Activated T-cell treated with anti-CD3 and anti-CD28 coated beads, Interleukin-2, amount 50 U/mL, for 72 hours (primary cell): ENCODE results near the gene KLHDC8B. TPM values are rescaled to one million over a fixed set of nuclear protein-coding genes. Genes with fewer than 3 reads are reported as not detected.
A peak's percentile ranks its signal among the peaks of the same experiment; 100 is the strongest.
"Not testable (repeated sequence)": the region's sequence is repeated elsewhere in the genome, so short reads cannot be mapped to it uniquely, and the experiment has no call there.

Experiments used
- ATAC-seq, 2 donors: fragments of 150-1000 bp; cut with Tn5 transposase; replicated peaks in 1 of 2; 2 replicates each; pipeline ENCODE4 v1.10.0; 2021; ENCODE audit warnings: moderate library complexity in 2 of 2, mild to moderate bottlenecking in 1 of 2
- DNase-seq, 2 donors: peaks; one replicate each; pipeline ENCODE4 v3.0.0; 2021 to 2022; ENCODE audit warnings: mixed read lengths in 1 of 2
- H3K27ac Mint-ChIP-seq: one replicate; pipeline ENCODE4 v1.8.0; 2022; ENCODE audit warnings: mild to moderate bottlenecking, moderate library complexity, mixed read lengths
- H3K27me3 Mint-ChIP-seq: one replicate; pipeline ENCODE4 v1.8.0; 2022; ENCODE audit warnings: low read depth, mixed read lengths
- H3K36me3 Mint-ChIP-seq, 2 donors: one replicate each; pipeline ENCODE4 v1.8.0; 2022; ENCODE audit warnings: mixed read lengths in 2 of 2, mild to moderate bottlenecking in 1 of 2; ENCODE audit not compliant: insufficient read depth in 2 of 2
- H3K4me1 Mint-ChIP-seq: one replicate; pipeline ENCODE4 v1.8.0; 2022; ENCODE audit warnings: low read depth, mixed read lengths
- H3K4me3 Mint-ChIP-seq, 2 donors: one replicate each; pipeline ENCODE4 v1.8.0; 2022; ENCODE audit warnings: mild to moderate bottlenecking in 2 of 2, mixed read lengths in 2 of 2, moderate library complexity in 2 of 2
- H3K9me3 Mint-ChIP-seq, 2 donors: one replicate each; pipeline ENCODE4 v1.8.0; 2022; ENCODE audit warnings: mixed read lengths in 2 of 2
- total RNA-seq, 2 donors: library from RNA; stranded (reverse); gene quantifications; one replicate each; pipeline ENCODE4 v1.2.3, GENCODE V29; 2022

The KLHDC8B gene
- total RNA-seq, 2 donors from 2014 or later = 3.0 to 5.4 TPM

DNA sequence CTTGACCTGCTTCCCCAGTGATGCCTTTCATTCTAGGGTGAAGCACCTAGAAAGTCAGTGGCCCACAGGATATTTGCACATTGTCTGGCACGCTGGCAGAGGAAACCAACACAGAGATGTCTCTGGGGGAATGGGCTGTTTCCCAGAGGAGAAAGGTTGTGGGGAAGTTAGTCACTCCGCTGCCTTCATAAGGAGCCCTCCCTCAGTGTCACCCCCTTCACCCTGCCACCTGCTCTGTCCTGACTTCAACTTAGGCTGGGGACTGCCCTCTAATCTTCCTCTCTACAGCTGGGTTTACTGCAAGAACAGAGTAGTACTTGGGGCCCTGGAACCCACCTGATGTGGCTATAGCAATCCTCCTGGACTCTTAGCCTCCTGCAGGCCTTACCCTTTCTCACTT, 5.7 kb downstream of the KLHDC8B start:
- ATAC-seq (no peak), DNase-seq (no peak)
- Mint-ChIP-seq H3K4me3 (no peak overlapping the region), H3K36me3 (no peaks in the 10 kb centered on the region), H3K27ac (no peak overlapping the region), H3K4me1 (no peaks in the 10 kb centered on the region), H3K27me3 (peaks cover 11% of the 10 kb centered on the region), H3K9me3 (no peaks in the 10 kb centered on the region)

DNA sequence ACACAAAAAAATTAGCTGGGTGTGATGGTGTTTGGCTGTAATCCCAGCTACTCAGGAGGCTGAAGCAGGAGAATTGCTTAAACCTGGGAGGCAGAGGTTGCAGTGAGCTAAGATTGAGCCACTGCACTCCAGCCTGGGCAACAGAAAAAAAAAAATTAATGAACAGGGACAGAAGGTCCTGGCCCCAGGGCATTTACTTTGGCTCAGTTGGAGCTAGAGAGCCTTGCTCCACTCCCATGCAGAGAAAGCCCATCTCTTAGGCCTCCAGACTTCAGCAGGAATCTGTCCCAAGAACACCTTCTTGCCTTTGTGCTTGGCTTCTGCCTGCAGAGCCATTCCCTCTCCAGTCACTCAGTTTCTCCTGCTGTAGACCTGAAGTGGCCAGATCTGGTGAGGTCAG, 8.7 kb downstream of the KLHDC8B start:
- no peak overlapping the region for H3K4me3 Mint-ChIP-seq
- ATAC-seq = no peak
- peaks cover 11% of the 10 kb centered on the region for H3K27me3 Mint-ChIP-seq
- no peak overlapping the region for H3K27ac Mint-ChIP-seq
- no peaks in the 10 kb centered on the region for H3K36me3 Mint-ChIP-seq
- no peaks in the 10 kb centered on the region for H3K4me1 Mint-ChIP-seq
- no peaks in the 10 kb centered on the region for H3K9me3 Mint-ChIP-seq
- no peak for DNase-seq

DNA sequence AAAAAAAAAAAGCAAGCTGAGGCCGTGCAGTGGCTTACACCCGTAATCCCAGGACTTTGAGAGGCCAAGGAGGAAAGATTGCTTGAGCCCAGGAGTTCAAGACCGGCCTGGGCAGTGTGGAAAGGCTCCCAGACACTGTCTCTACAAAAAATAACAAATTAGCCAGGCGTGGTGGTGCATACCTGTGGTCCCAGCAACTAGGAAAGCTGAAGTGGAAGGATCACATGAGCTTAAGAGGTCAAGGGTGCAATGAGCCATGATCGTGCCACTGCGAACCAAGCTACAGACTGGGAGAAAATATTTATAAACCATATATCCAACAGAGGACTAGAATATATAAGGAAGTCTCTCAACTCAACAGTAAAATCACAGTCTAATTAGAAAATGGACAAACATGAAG, 10.0 kb downstream of the KLHDC8B start:
- no peaks in the 10 kb centered on the region for H3K36me3 Mint-ChIP-seq
- H3K27me3 Mint-ChIP-seq = peaks cover 11% of the 10 kb centered on the region
- no peaks in the 10 kb centered on the region for H3K4me1 Mint-ChIP-seq
- no peak for ATAC-seq
- no peak for DNase-seq
- no peak overlapping the region for H3K27ac Mint-ChIP-seq
- H3K4me3 Mint-ChIP-seq = no peak overlapping the region
- H3K9me3 Mint-ChIP-seq = no peaks in the 10 kb centered on the region

DNA sequence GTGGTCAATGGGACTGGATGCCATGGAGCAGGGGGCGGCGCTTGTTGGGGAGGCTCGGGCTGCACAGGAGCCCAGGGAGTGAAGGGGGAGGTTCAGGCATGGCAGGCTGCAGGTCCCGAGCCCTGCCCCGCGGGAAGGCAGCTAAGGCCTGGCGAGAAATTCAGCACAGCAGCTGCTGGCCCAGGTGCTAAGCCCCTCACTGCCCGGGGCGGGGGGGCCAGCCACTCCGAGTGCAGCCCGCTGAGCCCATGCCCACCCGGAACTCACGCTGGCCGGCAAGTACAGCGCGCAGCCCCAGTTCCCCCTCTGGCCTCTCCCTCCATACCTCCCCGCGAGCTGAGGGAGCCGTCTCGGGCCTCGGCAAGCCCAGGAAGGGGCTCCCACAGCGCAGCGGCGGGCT, 11.3 kb downstream of the KLHDC8B start:
- Mint-ChIP-seq H3K36me3 (no peaks in the 10 kb centered on the region), H3K4me3 (no peak overlapping the region)
- no peak for ATAC-seq

DNA sequence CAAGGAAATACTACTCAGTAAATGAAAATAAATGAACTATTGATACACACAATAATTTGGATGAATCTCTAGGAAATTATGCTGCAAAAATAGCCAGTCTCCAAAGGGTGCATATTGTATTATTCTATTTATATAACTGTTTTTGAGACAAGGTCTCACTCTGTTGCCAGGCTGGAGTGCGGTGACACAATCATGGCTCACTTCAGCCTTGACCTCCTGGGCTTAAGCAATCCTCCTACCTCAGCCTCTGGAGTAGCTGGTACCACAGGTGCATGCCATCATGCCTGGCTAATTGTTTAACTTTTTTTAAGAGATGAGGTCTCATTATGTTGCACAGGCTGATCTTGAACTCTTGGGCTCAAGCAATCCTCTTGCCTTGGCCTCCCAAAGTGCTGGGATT, 12.5 kb downstream of the KLHDC8B start:
- H3K4me3 Mint-ChIP-seq = no peak overlapping the region
- DNase-seq (no peak), ATAC-seq (no peak)
- no peak overlapping the region for H3K27ac Mint-ChIP-seq
- H3K4me1 Mint-ChIP-seq = no peaks in the 10 kb centered on the region
- no peaks in the 10 kb centered on the region for H3K36me3 Mint-ChIP-seq
- H3K27me3 Mint-ChIP-seq = peaks cover 7% of the 10 kb centered on the region
- H3K9me3 Mint-ChIP-seq = no peaks in the 10 kb centered on the region

More for the DNA sequence above, 11.3 kb downstream of the KLHDC8B start:
- no peaks in the 10 kb centered on the region for H3K9me3 Mint-ChIP-seq
- peaks cover 11% of the 10 kb centered on the region for H3K27me3 Mint-ChIP-seq
- no peak for DNase-seq
- H3K27ac Mint-ChIP-seq = no peak overlapping the region
- H3K4me1 Mint-ChIP-seq = no peaks in the 10 kb centered on the region

DNA sequence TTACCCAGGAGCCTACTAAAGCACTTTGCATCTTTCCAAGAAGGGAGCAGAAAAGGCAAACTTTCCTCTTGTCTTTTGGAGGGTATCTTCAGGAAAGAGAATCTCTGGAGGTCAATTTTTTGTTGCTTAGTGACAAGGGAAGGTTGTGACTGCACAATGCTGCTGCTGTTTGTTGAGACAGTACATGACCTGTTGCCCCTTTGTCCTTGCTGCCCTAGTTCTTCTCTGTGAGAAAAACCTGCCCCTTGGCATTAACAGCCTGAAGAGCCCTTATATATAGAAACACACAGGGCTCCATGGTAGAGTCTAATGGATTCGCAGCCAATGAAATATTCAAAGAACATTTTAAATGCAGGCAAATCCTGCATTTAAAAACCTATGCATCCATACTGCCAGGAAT, 20.3 kb downstream of the KLHDC8B start:
- H3K27me3 Mint-ChIP-seq = no peaks in the 10 kb centered on the region
- H3K4me1 Mint-ChIP-seq = no peaks in the 10 kb centered on the region
- DNase-seq (no peak), ATAC-seq (no peak)
- H3K4me3 Mint-ChIP-seq = no peak overlapping the region
- H3K9me3 Mint-ChIP-seq = no peaks in the 10 kb centered on the region
- H3K27ac Mint-ChIP-seq = no peak overlapping the region
- no peaks in the 10 kb centered on the region for H3K36me3 Mint-ChIP-seq

DNA sequence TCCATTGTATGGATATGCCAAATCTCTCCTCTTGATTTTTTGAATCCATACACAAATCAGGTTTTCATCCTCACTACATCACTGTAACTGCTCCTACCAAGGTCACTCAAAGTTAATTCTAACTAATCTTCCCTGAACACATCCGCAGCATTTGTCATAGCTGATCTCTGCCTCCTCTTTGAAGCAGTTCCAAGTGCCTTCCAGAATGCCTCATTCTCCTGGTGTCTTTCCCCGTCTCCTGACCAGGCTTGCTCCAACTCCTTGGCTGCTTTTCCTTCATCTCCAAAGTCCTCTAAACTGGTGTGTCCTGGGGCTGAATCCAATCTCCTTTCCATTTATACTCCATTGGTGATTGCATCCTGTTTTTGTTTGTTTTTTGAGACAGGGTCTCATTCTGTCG, 26.8 kb downstream of the KLHDC8B start:
- H3K4me3 Mint-ChIP-seq = no peak overlapping the region
- DNase-seq (no peak), ATAC-seq (no peak)
- no peak overlapping the region for H3K27ac Mint-ChIP-seq
- H3K9me3 Mint-ChIP-seq = no peaks in the 10 kb centered on the region
- H3K36me3 Mint-ChIP-seq = no peaks in the 10 kb centered on the region
- H3K27me3 Mint-ChIP-seq = peaks cover 6% of the 10 kb centered on the region
- no peaks in the 10 kb centered on the region for H3K4me1 Mint-ChIP-seq

DNA sequence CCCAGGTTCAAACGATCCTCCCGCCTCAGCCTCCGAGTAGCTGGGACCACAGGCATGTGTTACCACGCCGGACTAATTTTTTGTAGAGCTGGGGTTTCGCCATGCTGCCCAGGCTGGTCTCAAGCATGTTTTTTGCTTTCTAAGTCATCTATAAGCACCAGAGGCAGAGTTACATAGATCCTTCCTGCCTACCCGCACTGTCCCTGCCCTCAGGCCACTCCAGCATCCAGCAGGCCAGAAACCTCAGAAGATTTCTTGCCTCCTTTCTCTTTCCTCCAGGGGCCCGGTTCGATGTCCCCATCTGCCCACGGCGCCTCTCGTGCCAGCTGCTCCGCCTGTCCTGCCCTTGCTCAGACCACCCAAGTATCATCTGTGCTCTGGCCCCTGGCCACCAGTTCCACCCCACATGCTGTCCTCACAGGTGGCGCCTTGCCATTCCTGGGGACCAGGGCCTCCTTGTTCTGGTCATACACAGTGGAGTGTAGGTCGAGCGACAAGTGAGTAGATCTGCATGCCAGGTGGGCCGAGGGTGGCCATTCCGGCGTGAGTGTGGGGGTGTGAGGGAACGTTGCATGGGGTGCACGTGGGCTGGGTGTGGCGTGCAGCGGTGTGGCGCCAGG, 27.3 kb downstream of the KLHDC8B start:
- H3K4me1 Mint-ChIP-seq = no peaks in the 10 kb centered on the region
- peaks cover 6% of the 10 kb centered on the region for H3K27me3 Mint-ChIP-seq
- no peak overlapping the region for H3K4me3 Mint-ChIP-seq
- ATAC-seq (no peak), DNase-seq (no peak)
- H3K9me3 Mint-ChIP-seq = no peaks in the 10 kb centered on the region
- H3K27ac Mint-ChIP-seq = no peak overlapping the region
- no peaks in the 10 kb centered on the region for H3K36me3 Mint-ChIP-seq

DNA sequence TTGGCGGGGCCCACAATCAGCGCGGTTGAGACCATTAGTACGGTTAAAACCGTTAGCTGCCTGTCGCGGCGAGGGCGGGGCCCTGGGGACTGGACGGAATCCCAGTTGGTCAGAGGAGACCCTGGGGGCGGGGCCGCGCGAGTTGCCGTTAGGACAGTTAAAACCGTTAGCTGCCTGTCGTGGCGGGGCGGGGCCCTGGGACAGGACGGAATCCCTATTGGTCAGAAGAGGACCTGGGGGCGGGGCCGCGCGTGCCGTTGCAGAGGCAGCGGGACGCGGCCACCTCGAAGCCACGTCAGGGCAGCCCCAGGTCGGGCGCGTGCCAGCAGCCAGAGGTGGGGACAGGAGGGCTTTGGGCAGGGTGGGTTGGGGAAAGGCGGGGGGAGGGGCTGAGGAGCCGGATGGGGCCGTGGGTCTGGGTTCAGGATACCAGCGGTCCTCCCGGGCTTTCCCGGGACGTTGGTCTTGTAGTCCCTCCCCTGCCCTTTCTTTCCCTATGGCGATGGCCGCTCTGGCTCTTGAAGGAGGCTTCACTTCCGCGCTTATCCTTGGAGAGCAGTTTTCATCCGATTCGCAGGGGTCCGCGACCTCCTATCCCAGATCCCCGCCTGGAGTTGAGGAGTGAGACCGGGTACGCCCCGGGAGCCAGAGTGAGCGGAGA, 28.0 kb downstream of the KLHDC8B start:
- H3K9me3 Mint-ChIP-seq = no peaks in the 10 kb centered on the region
- no peak overlapping the region for H3K4me3 Mint-ChIP-seq
- no peaks in the 10 kb centered on the region for H3K4me1 Mint-ChIP-seq
- H3K27ac Mint-ChIP-seq = no peak overlapping the region
- H3K27me3 Mint-ChIP-seq = peaks cover 6% of the 10 kb centered on the region
- H3K36me3 Mint-ChIP-seq = no peaks in the 10 kb centered on the region
- DNase-seq (peak; percentile 8 to 25), ATAC-seq (no peak)

DNA sequence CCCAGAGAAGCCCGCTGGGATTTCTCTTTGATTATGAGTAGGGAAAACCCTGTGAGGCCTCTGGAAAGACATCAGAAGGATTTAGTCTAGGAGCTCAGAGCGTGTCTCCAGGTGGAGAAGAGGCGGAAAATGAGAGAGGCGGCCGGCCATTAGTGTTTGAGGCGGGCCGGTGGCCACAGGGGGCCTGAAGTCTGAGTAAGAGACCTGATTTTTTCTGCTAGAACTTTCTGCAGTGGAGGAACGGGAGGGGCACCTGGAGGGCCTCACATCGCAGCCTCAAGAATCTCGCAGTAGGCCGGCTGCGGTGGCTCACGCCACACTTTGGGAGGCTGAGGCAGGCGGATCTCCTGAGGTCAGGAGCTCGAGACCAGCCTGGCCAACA, 28.5 kb downstream of the KLHDC8B start:
- Mint-ChIP-seq H3K27ac (no peak overlapping the region), H3K36me3 (no peaks in the 10 kb centered on the region), H3K27me3 (peaks cover 6% of the 10 kb centered on the region), H3K4me3 (no peak overlapping the region), H3K4me1 (no peaks in the 10 kb centered on the region), H3K9me3 (no peaks in the 10 kb centered on the region)
- DNase-seq (no peak), ATAC-seq (no peak)

DNA sequence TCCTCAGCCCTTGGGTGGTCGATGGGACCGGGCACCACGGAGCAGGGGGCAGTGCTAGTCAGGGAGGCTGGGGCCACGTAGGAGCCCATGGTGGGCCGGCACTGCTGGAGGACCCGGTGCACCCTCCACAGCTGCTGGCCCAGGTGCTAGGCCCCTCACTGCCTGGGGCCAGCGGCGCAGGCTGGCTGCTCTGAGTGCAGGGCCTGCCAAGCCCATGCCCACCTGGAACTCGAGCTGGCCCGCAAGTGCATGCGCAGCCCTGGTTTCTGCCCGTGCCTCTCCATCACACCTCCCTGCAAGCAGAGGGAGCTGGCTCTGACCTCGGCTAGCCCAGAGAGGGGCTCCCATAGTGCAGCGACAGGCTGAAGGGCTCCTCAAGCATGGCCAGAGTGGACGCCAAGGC, 42.1 kb downstream of the KLHDC8B start:
- DNase-seq = no peak
- Mint-ChIP-seq H3K36me3 (no peaks in the 10 kb centered on the region), H3K9me3 (peaks cover 2 to 6% of the 10 kb centered on the region in 2 donors), H3K27me3 (peaks cover 8% of the 10 kb centered on the region), H3K4me1 (peaks cover 5% of the 10 kb centered on the region), H3K4me3 (no peak overlapping the region), H3K27ac (no peak overlapping the region)
- no peak for ATAC-seq

DNA sequence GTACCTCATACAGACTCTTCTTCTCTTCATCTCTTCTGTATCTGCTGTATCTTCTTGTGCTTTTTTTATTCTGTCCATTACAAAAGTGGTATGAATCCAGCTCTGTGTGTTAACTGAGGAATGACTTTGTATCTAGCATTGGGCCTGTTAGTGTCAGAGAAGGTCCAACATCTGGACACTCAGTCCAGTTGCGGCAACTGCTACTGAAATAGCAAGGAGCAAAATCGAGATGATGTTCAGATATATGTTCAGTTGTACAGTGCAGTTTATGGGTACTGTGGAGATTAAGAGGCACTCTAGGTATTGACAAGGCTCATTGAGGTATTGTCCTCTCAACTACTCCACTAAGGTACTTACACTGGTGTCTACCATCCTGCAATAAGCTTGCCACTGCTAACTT, 42.6 kb downstream of the KLHDC8B start:
- Mint-ChIP-seq H3K4me1 (peaks cover 5% of the 10 kb centered on the region), H3K4me3 (no peak overlapping the region), H3K36me3 (no peaks in the 10 kb centered on the region), H3K9me3 (peaks cover 2 to 6% of the 10 kb centered on the region in 2 donors), H3K27ac (no peak overlapping the region), H3K27me3 (peaks cover 8% of the 10 kb centered on the region)
- no peak for ATAC-seq
- no peak for DNase-seq

DNA sequence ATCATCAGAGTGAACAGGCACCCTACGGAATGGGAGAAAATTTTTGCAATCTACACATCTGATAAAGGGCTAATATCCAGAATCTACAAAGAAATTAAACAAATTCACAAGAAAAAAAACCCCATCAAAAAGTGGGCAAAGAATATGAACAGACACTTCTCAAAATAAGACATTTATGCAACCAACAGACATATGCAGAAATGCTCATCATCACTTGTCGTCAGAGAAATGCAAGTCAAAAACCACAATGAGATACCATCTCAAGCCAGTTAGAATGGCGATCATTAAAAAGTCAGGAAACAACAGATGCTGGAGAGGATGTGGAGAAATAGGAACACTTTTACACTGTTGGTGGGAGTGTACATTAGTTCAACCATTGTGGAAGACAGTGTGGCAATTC, 45.3 kb downstream of the KLHDC8B start:
- DNase-seq, H3K4me3 Mint-ChIP-seq, H3K27me3 Mint-ChIP-seq, H3K36me3 Mint-ChIP-seq, H3K4me1 Mint-ChIP-seq, H3K9me3 Mint-ChIP-seq, H3K27ac Mint-ChIP-seq, ATAC-seq: not testable (repeated sequence)

DNA sequence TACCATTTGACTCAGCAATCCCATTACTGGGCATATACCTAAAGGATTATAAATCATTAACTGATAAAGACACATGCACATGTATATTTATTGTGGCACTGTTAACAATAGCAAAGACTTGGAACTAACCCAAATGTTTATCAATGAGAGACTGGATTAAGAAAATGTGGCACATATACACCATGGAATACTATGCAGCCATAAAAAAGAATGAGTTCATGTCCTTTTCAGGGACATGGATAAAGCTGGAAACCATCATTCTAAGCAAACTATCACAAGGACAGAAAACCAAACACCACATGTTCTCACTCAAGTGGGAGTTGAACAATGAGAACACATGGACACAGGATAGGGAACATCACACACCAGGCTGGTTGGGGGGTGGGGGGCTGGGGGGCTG, 45.7 kb downstream of the KLHDC8B start:
- not testable (repeated sequence) for H3K36me3 Mint-ChIP-seq, DNase-seq, ATAC-seq, H3K4me1 Mint-ChIP-seq, H3K27me3 Mint-ChIP-seq, H3K27ac Mint-ChIP-seq, H3K4me3 Mint-ChIP-seq
- peaks cover 7 to 11% of the 10 kb centered on the region in 2 donors for H3K9me3 Mint-ChIP-seq
